Measurements from ENCODE around the gene LIG3. TPM values are rescaled to one million over a fixed set of nuclear protein-coding genes. Genes with fewer than 3 reads are reported as not detected.
A peak's percentile ranks its signal among the peaks of the same experiment; 100 is the strongest.

LIG3 gene
- total RNA-seq, 4 donors from 2014 or later, result 25.0 to 36.3 (median 29.9) TPM

- TF ChIP-seq CTCF (IDR thresholded peaks at IDR 0.05) (no peak), EP300 (IDR thresholded peaks at IDR 0.05) (no peak), POLR2AphosphoS5 (IDR thresholded peaks at IDR 0.05) (no peak), POLR2A (IDR thresholded peaks at IDR 0.05) (no peak)
- WGBS, 2 donors (ENCODE audit: low coverage in 1 of 2), result 38 to 86% methylated on average over 1 to 3 of the region's 3 CpGs
- no peaks in the 10 kb centered on the region for H3K36me3 ChIP-seq
- H3K4me3 ChIP-seq, result no peak overlapping the region
- H3K4me1 ChIP-seq, result peaks cover 0 to 9% (median 0%) of the 10 kb centered on the region in 3 donors
- H3K27ac ChIP-seq, result no peak overlapping the region
- H3K9me3 ChIP-seq, result no peaks in the 10 kb centered on the region
- no peak for ATAC-seq
- H3K27me3 ChIP-seq, result no peaks in the 10 kb centered on the region
Measured at GRCh38 chr17:34974794-34975785, 5.2 kb upstream of the LIG3 start.

- Histone ChIP-seq H3K9me3 (no peaks in the 10 kb centered on the region), H3K27ac (peak overlapping the region in 1 of 4 donors; percentile 98)
- 76 to 87% methylated on average over 7 of the region's 7 CpGs for WGBS, 2 donors (ENCODE audit: low coverage in 1 of 2)
Measured at GRCh38 chr17:34979153-34979552, 1.2 kb upstream of the LIG3 start.

GRCh38 chr17:34979650-34980352 lies 511 bp upstream of the LIG3 start:
- Histone ChIP-seq H3K27me3 (no peaks in the 10 kb centered on the region), H3K36me3 (peaks cover 0 to 12% of the 10 kb centered on the region in 2 donors), H3K4me1 (peaks cover 6 to 44% (median 10%) of the 10 kb centered on the region in 3 donors), H3K4me3 (peak overlapping the region; percentile 78 to 100), H3K9me3 (no peaks in the 10 kb centered on the region), H3K27ac (peak overlapping the region; percentile 98 to 100 (median 100))
- no peak for TF ChIP-seq POLR2AphosphoS5 (IDR thresholded peaks at IDR 0.05)
- TF ChIP-seq POLR2A (IDR thresholded peaks at IDR 0.05), result peak in 1 of 2 donors; percentile 37
- no peak for ATAC-seq
- WGBS, 2 donors (ENCODE audit: low coverage in 1 of 2), result 13 to 14% methylated on average over 11 to 15 of the region's 15 CpGs

More at GRCh38 chr17:34979153-34979552, 1.2 kb upstream of the LIG3 start:
- no peaks in the 10 kb centered on the region for H3K27me3 ChIP-seq
- no peak overlapping the region for H3K4me3 ChIP-seq
- H3K36me3 ChIP-seq, result peaks cover 0 to 10% of the 10 kb centered on the region in 2 donors
- TF ChIP-seq EP300 (IDR thresholded peaks at IDR 0.05) (no peak), POLR2A (IDR thresholded peaks at IDR 0.05) (no peak), POLR2AphosphoS5 (IDR thresholded peaks at IDR 0.05) (no peak), CTCF (IDR thresholded peaks at IDR 0.05) (no peak)
- ATAC-seq, result no peak
- H3K4me1 ChIP-seq, result peaks cover 6 to 39% (median 10%) of the 10 kb centered on the region in 3 donors

GRCh38 chr17:34980681-34981537 lies 597 bp downstream of the LIG3 start:
- peak overlapping the region; percentile 78 to 100 for H3K4me3 ChIP-seq
- peaks cover 0 to 22% of the 10 kb centered on the region in 2 donors for H3K36me3 ChIP-seq
- peaks cover 6 to 49% (median 10%) of the 10 kb centered on the region in 3 donors for H3K4me1 ChIP-seq
- TF ChIP-seq CTCF (IDR thresholded peaks at IDR 0.05), result peak; percentile 15 to 67 (median 52)
- TF ChIP-seq EP300 (IDR thresholded peaks at IDR 0.05), result no peak
- TF ChIP-seq POLR2AphosphoS5 (IDR thresholded peaks at IDR 0.05), result peak; percentile 47
- TF ChIP-seq POLR2A (IDR thresholded peaks at IDR 0.05), result peak; percentile 69 to 76
- H3K27ac ChIP-seq, result peak overlapping the region; percentile 98 to 100 (median 100)
- no peaks in the 10 kb centered on the region for H3K27me3 ChIP-seq
- ATAC-seq, result peak; percentile 95
- 1 to 2% methylated on average over 5 to 21 of the region's 69 CpGs for WGBS, 2 donors (ENCODE audit: low coverage in 1 of 2)
- H3K9me3 ChIP-seq, result no peaks in the 10 kb centered on the region

Measured in gastroesophageal sphincter (tissue), 4 donors.